H4 (cell line): ENCODE measurements around the gene CCDC85C. TPM values are rescaled to one million over a fixed set of nuclear protein-coding genes. Genes with fewer than 3 reads are reported as not detected.

ENCODE experiments used
- DNase-seq: peaks from one replicate; pipeline ENCODE4 v3.0.0-alpha.2; 2015; ENCODE audit warnings: low spot score
- total RNA-seq: library from RNA; depleted of rRNA; stranded (reverse); fragments of >200 nt; shearing (Covaris generic); gene quantifications from 2 replicates; pipeline ENCODE4 v1.2.3, GENCODE V29; 2014

Gene CCDC85C
- total RNA-seq, 1 experiment from 2014 or later = 5.8 TPM

DNA sequence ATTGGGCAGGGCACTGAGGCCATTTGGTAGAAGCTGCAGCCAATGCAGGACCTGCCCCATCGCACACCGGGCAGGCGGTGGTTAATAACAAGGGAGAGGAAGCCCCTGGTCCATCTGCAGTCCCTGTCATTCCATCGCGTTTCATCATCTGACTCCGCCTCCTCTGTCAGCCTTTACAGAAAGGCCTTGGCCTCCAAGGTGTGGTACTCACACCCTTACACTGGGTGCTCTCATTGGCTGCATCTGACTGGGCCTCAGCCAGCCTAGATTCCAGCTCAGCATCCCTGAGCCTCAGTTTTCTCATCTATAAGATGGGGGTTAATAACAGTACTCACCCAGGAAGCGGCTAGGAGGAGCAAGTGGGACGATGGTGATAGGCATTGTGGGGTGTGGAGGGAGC lies 26.2 kb upstream of the CCDC85C start:
- no peak for DNase-seq

DNA sequence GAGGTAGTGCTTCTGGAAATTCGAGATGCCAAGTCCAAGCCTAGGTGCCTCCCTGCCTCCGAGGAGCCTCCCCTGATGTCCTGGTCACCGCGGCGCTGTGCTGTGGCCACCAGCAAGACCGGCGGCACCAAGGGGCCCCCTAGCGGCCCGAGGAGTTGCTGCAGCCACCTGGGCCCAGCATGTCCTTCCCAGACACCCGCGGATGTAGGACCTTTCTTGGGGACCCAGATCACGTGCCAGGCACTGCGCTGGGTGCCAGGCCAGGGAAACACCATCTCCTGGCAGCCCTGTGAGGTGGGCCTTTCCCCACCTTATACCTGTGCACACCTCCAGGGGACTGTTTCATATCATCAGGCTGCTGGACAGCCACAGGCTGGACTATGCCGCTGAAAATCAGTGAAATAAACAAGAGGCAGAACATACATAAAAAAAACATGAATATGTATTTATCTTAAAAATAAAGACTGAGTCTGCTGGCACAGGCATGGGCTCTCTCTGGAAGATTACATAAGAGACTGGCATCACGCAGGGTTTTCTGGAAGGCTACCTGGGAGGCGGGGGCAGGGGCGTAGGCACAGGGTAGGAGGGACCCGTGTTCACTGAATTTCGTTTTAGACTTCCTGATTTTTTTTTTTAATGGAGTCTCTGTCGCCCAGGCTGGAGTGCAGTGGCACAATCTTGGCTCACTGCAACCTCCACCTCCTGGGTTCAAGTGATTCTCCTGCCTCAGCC lies 25.0 kb upstream of the CCDC85C start:
- DNase-seq = peak; percentile 63

DNA sequence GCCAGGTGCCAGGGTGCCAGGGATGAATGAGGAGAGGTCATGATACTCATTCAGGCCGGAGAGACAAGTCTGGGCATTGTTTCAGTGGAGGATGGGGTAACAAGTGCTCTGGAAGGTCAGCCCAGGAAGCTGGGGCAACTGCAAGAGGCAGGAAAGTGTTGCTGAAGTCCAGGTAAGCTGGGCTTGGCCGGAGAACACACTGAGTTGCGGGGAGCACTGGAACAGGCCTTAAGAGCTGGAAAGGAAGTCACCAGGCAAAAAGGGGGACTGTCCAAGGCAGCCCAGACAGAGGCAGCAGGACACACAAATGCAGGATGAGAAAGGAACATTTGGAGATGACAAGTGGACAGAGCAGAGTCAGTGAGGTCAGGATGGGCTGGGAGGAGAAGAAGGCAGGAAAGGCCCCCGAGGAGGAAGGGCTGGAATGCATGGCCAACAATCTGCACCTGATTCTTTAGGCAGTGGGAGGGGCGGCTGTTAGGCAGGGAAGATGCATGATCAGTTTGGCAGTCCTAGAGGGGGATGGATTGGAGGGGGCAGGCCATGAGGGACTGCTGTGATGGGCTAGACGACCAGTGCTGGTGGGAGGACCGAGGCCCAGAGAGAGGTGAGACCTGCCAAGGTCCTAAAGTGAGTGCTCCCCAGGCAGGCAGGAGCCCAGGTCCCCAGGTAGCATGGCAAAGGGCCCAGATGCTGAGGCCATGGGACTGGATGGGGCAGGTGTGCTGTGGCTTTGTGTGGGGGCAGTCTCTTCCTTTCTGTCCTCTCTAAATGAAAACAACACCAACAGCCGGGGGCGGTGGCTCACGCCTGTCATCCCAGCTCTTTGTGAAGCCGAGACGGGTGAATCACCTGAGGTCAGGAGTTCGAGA lies 23.7 kb upstream of the CCDC85C start:
- DNase-seq = no peak

DNA sequence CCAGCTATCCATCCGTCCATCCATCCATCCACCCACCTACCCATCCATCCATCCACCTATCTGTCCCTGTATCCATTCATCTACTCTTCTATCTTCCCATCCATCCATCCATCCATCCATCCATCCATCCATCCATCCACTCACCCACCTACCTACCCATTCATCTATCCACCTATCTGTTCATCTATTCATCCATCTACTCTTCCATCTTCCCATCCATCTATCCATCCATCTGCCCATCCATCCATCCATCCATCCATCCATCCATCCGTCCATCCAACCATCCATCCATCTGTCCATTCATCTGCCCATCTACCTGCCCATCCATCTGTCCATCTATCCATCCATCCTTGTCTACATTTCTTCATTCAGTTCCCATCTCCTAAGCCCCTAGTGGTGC lies 23.1 kb upstream of the CCDC85C start:
- DNase-seq = no peak

DNA sequence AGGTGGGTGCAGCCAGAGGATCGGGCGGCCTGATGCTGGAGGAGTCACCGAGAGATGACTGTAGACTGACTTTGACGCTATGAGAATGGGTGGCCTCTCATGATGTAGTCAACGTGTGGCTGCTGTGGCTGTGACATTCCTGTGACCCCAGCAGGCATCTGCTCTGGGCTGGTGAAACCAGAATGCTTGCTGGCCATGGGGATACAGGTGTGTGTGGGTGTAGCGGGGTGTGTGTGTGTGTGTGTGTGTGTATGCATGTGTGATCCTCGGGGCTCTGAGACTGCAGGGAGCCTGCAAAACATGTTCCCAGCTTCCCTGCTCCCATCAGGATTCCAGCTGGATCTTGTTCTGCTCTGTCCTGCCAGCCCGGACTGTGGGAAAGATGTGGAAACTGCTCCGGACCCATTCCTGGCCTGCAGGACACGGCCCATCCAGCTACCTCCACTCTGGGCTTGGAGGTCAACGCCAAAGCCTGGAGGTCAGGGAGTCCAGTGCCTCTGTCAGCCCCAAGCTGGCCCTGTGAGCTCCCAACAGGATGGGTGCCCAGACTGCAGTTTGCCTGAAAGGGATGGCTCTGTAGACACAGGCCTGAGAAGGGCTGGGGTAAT lies 22.1 kb upstream of the CCDC85C start:
- DNase-seq = no peak

DNA sequence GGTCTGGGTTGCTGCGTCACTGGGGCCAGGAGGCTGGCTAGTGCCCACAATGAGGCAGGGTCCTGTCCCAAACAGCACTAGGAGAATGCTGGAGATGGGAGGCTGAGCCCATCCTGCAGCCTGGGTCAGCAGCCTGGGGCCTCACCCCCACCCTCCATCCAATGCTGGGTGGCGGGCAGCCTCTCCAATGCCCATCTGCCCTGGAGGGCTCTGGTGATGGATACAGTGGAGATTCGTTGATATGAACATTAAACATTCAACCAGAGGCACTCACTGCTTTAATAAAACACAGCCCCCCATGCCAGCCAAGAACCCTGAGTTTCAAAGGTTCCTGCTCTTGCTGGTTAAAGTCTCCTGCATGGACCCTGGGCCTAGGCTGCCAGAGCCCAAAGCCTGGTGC lies 21.5 kb upstream of the CCDC85C start:
- DNase-seq = no peak

DNA sequence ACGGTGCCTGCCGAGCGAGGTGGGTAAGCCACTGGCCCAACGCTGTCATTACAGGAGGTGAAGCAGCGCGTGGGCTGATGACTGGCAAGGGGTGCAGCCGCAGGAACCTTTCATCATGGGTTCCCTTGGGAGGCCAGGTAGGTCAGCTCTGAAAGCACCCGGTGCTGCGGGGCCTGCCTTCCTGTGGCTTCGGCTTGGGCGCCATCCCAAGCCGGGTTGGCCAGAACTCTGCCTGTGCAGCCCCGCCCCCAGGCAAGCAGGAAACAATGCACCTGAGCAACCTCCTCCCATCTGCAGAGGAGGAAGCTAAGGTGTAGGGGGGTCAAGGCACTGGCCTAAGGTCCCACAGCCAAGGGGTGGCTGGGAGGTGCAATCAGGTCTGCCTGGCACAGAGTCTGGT lies 21.0 kb upstream of the CCDC85C start:
- no peak for DNase-seq

DNA sequence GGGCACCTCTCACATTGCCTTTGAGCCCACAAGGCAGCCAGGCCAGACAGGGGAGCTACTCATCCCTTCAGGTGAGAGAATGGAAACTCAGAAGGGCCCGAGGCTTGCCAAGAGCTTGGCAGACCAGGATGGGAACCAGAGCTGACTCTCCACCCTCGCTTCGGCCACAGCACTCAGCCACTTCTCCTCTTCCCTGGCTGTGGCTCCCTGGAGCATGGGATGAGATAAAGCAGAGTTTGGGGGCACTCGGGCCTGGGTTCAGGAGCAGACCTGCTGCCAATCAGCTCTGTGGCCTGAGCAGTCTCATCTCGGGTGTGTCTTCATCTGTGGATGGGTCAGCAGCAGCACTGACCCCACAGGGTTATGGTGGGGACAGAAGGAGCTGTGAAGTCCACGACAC lies 20.0 kb upstream of the CCDC85C start:
- no peak for DNase-seq

DNA sequence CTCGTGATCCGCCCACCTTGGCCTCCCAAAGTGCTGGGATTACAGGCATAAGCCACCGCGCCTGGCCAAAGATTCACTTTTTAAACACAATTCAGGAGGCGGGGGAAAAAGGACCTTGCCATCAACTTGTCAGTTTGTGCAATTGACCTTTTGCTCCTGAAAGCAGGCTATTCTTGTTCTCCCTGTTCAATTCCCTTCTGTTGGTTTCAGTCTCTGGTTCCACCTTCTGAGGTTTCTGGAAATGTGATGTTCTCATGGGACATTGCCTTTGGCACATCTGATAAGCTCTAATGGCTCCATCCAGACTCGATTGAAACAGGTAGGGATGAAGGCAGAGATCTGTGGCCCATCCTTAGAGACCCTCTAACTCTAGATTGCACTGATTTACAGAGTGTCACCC lies 17.9 kb upstream of the CCDC85C start:
- DNase-seq = no peak

DNA sequence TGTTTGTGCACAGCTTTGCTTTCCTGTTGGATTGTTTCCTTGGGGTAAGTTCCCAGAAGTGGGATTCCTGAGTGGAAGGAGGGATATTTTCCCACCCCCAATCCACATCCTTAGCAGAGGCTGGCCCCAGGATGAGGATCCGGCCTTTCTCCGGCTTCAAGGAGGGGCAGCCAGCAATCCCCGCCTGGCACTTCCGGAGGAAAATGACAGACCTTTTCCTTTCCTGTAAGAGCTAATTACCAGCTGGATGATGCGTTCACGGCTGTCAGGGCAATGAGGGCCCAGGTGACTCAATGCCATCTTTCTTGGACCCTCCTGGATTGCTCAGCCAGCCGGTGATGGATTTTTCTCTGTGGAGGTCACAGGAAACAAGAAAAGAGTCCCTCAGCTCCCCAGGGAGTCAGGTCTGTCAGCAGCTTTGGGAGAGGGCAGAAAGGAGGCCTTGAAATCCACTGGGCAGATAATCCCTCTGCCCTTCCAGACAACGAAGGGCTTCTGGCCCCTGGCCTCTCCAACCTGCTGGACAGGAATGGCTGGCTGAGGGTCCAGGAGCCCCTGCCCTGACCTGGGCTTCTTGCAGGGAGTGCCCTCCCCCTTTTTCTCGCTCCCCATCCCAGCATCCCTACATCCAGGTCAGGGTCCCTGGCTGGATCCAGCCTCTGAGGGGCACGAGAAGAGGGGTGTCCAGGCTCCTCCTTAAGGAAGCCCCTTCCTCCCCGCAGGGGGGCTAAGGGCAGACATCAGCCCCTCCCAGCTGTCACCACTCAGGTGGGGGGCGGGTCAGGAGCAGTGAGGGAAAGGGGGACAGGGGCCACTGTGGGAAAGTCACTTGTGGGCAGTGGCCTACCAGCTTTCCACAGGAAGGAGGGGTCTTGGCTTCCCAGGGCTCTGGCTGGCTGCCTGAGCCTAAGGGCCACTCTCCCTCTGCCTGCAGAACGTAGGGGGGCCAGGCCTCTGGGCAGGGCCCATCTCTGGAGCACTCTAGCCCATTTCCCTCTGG lies 16.1 kb upstream of the CCDC85C start:
- DNase-seq = peak; percentile 30

DNA sequence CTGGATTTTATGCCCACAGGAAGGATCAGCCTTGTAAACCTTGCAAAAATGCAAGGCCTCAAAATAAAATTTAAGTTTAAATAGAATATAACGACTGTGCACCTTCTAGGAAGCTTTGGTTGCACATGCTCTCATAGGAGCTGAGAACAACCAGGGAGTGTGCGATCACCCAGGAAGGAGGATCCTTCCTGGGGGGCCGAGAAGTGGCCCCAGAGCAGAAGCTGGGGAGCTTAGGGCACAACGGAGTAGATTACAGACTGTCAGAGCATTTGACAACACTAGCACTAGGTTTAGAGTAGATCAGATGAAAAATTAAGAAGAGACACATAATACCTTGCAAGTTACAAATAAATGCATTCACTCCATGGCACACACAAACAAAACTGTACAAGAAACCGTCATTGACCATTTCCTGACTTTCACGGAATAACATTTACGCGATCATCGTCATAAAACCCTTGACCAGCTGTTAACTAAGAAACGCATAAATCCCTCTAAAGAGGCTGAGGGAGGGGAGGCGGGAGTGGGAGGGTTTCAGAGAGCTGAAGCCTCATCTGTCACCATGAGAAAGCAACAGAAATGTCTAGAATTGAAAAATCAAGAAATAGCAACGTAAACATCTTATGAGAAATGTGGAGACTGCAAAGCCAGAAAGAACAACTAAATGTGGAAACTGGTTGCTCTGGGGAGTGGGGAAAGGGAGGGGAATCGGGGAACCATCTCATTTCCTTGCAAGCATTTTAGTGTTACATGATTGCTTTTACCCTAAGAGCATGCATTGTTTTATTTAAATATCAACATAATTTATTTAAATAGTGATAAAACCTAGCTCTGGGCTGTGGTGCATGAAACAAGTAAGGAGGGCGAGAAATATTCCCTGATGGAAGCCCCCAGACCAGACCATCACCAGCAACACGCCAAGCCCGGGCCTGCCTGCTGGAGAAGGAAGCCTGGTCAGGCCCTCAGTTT lies 13.1 kb upstream of the CCDC85C start:
- no peak for DNase-seq

DNA sequence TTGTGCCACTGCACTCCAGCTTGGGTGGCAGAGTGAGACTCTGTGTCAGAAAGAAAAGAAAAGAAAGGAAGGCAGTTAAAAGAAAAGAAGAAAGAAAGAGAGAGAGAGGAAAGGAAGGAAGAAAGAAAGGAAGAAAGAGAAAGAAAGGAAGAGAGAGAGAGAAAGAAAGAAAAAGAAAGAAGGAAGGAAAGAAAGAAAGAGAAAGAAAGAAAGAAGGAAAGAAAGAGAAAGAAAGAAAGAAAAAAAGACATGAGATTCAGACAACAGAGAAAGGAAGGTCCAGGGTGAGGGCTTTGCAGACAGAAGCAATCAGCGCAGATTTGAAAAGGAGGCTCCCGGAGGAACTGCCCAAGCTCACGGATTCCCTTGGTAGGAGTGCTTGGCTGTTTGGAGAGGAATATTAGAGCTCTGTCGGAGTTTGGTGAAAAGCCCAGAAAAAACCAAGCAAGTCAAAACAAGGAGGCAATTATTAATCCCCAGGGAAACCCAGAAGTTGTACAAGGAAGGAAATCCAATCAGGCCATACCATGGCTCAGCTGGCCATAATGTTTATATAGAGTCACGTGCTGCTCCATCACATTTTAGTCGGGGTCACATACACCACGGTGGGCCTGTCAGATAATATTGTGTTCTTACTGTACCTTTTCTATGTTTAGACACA lies 11.6 kb upstream of the CCDC85C start:
- no peak for DNase-seq

DNA sequence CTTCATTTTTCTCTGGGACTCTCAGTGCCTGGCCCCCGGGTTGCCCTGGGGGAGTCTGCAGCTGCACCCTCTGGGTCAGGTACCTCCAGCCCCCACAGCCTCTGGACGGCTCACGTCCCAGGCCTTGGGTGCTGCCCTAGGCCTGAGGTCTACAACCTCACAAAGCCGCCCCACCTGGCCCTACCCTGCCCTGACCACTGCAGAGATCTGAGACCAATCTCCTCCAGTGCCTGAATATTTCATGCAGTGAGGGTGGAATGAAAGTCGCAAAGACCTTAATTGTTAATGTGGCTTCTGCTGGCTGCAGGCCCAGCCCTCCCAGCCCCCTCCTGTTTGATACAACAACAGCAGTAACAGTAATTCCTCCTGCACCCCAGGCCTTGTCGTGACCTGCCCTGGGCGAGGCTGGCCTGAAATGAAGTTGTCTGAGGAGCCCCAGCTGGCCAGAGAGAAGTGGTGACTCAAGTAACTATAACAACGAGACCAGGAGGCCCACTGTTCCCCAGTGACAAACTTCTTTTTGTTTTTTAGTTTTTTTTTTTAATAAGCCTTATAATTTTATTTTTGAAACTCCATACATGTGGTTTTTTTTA lies 8.8 kb upstream of the CCDC85C start:
- DNase-seq = peak; percentile 56

DNA sequence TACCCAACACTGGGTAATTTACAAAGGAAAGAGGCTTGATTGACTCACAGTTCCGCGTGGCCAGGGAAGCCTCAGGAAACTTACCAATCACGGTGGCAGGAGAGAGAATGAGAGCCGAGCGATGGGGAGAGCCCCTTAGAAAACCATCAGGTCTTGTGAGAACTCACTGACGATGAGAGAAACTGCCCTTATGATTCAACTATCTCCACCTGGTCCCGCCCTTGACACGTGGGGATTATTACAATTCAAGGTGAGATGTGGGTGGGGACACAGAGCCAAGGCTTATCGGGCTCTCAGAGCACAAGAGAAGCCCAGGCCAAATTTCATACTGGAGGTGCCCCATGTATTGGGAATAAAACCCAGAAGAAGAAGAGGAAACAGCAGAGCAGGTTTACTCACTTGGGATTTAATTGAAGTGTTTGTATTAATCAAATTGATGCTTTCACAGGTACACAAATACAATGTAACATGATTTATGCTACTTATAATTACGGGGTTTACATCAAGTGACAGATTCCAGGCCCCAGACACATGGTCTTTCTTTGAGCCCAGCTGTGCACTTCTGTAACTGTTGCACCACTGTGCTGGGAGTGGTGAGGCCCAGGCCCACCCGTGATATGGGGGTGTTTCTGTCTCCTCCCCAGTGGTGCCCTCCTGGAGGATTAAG lies 8.2 kb upstream of the CCDC85C start:
- no peak for DNase-seq

DNA sequence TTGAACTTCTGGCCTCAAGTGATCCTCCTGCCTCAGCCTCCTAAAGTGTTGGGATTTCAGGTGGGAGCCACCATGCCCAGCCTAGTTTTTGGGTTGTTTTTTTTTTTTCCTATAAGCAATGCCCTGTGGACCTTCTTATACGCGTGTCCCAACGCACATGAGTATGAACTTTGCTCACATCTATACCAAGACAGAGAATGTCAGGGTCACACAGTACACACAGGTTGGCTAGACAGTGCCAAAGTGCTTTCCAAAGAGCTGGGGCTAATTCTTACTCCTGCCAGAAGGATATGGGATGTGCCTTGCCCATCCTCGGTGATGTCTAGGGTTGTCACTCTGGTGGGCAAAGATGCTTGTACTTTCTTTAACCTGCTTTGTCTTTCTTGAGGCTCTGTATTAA lies 7.6 kb upstream of the CCDC85C start:
- no peak for DNase-seq

DNA sequence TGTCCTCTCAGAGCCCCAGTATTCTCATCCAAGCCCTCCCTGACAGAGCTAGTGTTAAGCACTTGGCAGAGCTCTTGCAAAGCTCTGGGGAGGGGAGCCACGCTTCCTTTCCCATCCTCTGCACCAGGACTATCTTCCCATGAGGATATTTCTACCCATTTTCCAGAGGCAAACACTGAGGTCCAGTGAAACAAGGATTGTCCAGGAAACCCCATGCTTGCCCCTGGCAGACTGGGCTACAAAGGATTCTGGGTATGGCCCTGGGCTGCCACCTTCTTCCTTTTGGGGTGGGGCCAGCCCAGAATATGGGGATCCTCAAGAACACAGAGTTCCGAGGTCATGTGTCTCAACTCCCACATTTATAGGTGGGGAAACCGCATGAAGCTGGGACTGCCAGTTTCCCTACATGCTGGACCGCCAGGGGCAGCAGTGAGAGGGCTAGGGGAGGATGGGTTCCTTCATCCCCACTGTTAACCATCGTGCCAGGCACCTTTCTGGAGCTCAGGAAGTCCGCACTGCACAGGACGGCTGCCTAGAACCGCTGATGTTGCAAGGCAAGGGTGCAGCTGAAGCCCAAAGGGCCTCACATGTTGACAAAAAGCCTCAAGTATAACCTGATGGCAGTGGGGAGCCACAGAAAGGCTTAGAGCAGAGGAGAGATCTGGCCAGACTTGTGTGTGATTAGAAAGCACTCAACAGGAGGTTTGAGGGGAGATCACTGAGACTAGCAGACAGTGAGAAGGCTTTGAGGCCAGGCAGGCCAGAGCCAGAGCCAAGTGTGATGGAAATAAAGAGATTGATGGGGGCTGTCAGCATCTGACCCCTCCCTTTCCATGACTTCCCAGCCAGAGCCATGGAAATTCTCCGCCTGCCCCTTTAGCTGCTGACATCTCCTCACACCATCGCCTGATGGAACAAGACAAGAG lies 5.5 kb upstream of the CCDC85C start:
- DNase-seq = no peak

DNA sequence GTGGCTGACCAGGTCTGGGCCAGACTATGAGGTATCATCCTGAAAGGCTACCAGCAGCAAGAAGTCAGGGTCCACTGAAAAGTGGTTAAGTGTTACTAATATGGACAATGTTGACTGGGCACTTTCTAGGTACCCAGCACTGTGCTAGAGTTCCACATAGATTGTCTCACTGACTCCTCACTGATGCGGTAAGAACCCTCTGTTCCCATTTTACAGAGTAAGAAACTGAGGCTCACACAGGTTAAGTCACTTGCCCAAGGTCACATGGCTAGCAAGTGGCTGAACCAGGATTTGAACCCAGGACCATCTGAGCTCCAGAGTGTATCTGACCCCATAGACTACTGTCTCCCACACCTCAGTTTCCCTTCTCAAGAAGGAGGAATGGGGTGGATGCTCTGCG lies 4.6 kb upstream of the CCDC85C start:
- DNase-seq = no peak

DNA sequence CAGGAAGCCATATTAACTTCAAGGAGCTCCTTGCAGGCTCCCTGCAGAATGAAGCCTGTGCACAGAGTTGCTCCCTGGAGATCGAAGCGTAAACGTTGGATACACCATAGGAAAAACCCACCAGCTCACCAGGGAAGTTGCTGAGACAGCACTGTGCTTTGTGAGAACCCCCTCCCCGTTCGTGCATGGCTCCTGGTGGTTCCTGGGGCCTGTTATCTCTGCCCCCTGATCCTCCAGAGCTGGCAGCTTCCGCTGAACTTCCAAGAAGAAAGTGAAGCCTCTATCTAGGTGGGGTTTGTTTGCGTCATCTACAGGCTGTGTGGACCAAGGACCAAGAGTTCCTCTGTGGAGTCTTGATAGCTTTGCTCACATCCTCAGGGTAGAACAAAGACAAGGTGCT lies 2.4 kb upstream of the CCDC85C start:
- no peak for DNase-seq
